Breast epithelium (tissue), 4 donors: Measurements from ENCODE around the gene MRTFA. TPM values are rescaled to one million over a fixed set of nuclear protein-coding genes. Genes with fewer than 3 reads are reported as not detected.

Source experiments
- DNase-seq, 2 donors: peaks; one replicate each; pipeline ENCODE4 v3.0.0-alpha.2; 2019; ENCODE audit warnings: low spot score in 2 of 2
- H3K27ac ChIP-seq, 2 donors: fragments of 200-600 bp; sonication (generic) in 1 of 2; one replicate each; pipeline ENCODE4 v1.5.1; 2016 to 2019; ENCODE audit warnings: mild to moderate bottlenecking in 1 of 2
- H3K27me3 ChIP-seq, 2 donors: fragments of 200-600 bp; sonication (generic) in 1 of 2; one replicate each; pipeline versions ENCODE4 v1.5.1 to v1.6.0; 2017 to 2019; ENCODE audit warnings: control low read depth in 1 of 2, mild to moderate bottlenecking in 1 of 2
- H3K36me3 ChIP-seq: fragments of 200-600 bp; one replicate; pipeline ENCODE4 v1.5.1; 2019
- H3K4me1 ChIP-seq, 2 donors: fragments of 200-600 bp; sonication (generic); one replicate each; pipeline ENCODE4 v1.5.1; 2016 to 2019; ENCODE audit warnings: control low read depth in 1 of 2
- H3K4me3 ChIP-seq, 3 donors: fragments of 200-600 bp; sonication (generic); 1 replicate in 2 of 3; 2 replicates in 1 of 3; pipeline ENCODE4 v1.5.1; 2016 to 2019; ENCODE audit warnings: mild to moderate bottlenecking in 3 of 3, moderate library complexity in 2 of 3
- H3K9me3 ChIP-seq, 2 donors: fragments of 200-600 bp; sonication (generic) in 1 of 2; one replicate each; pipeline ENCODE4 v1.5.1; 2016 to 2019; ENCODE audit warnings: control low read depth in 1 of 2
- CTCF ChIP-seq, 3 donors: fragments of 450-650 bp; IDR thresholded peaks; one replicate each; pipeline ENCODE4 v1.5.1; 2016 to 2017; ENCODE audit warnings: antibody characterized with exemption in 3 of 3, mild to moderate bottlenecking in 3 of 3, moderate library complexity in 3 of 3
- POLR2A ChIP-seq: fragments of 450-650 bp; IDR thresholded peaks from one replicate; pipeline ENCODE4 v1.6.1; 2016; ENCODE audit warnings: antibody characterized with exemption, mild to moderate bottlenecking, moderate library complexity
- POLR2AphosphoS5 ChIP-seq, 3 donors: sonication (generic); formaldehyde crosslinking; IDR thresholded peaks; one replicate each; pipeline ENCODE4 v1.6.1; 2017; ENCODE audit warnings: antibody characterized with exemption in 3 of 3
- intact Hi-C: fragments of 100-400 bp; cut with DNase I; formaldehyde crosslinking; loops from one replicate; pipeline ENCODE4 v1.15.1; 2023; ENCODE audit warnings: low total_unique reads
- total RNA-seq, 3 donors: library from RNA; depleted of rRNA; stranded (reverse); fragments of >200 nt; gene quantifications; one replicate each; pipeline ENCODE4 v1.1.0, GENCODE V29; 2016

The MRTFA gene
- total RNA-seq, 3 donors from 2014 or later: 47.0 to 69.2 (median 65.7) TPM

GRCh38 chr22:40368016-40368415 lies 268.5 kb downstream of the MRTFA start:
- H3K9me3 ChIP-seq: no peaks in the 10 kb centered on the region
- intact Hi-C loops: no loop called here
- TF ChIP-seq POLR2A: no peak
- TF ChIP-seq CTCF (IDR thresholded peaks at IDR 0.05): no peak
- TF ChIP-seq POLR2AphosphoS5 (IDR thresholded peaks at IDR 0.05): no peak
- no peak overlapping the region for H3K4me3 ChIP-seq
- no peaks in the 10 kb centered on the region for H3K27me3 ChIP-seq
- DNase-seq: no peak
- peak overlapping the region in 1 of 2 donors; percentile 55 for H3K27ac ChIP-seq
- H3K4me1 ChIP-seq: no peaks in the 10 kb centered on the region
- no peaks in the 10 kb centered on the region for H3K36me3 ChIP-seq

GRCh38 chr22:40367342-40367741 lies 269.2 kb downstream of the MRTFA start:
- Histone ChIP-seq H3K9me3 (no peaks in the 10 kb centered on the region), H3K36me3 (no peaks in the 10 kb centered on the region), H3K27ac (peak overlapping the region in 1 of 2 donors; percentile 55), H3K27me3 (no peaks in the 10 kb centered on the region), H3K4me3 (no peak overlapping the region), H3K4me1 (no peaks in the 10 kb centered on the region)
- DNase-seq: peak in 1 of 2 donors; percentile 46
- intact Hi-C loops: no loop called here
- no peak for TF ChIP-seq POLR2AphosphoS5 (IDR thresholded peaks at IDR 0.05)
- no peak for TF ChIP-seq POLR2A
- TF ChIP-seq CTCF (IDR thresholded peaks at IDR 0.05): no peak

GRCh38 chr22:40366068-40366467 lies 270.5 kb downstream of the MRTFA start:
- TF ChIP-seq POLR2AphosphoS5 (IDR thresholded peaks at IDR 0.05) (no peak), POLR2A (no peak), CTCF (IDR thresholded peaks at IDR 0.05) (no peak)
- no peak overlapping the region for H3K4me3 ChIP-seq
- no peaks in the 10 kb centered on the region for H3K4me1 ChIP-seq
- DNase-seq: no peak
- H3K27me3 ChIP-seq: no peaks in the 10 kb centered on the region
- peaks cover 5% of the 10 kb centered on the region for H3K36me3 ChIP-seq
- no peaks in the 10 kb centered on the region for H3K9me3 ChIP-seq
- no peak overlapping the region for H3K27ac ChIP-seq
- intact Hi-C loops: no loop called here

- Histone ChIP-seq H3K4me3 (no peak overlapping the region), H3K27ac (no peak overlapping the region), H3K9me3 (no peaks in the 10 kb centered on the region), H3K36me3 (peaks cover 13% of the 10 kb centered on the region), H3K27me3 (no peaks in the 10 kb centered on the region), H3K4me1 (no peaks in the 10 kb centered on the region)
- intact Hi-C loops: no loop called here
- TF ChIP-seq POLR2A (no peak), POLR2AphosphoS5 (IDR thresholded peaks at IDR 0.05) (no peak), CTCF (IDR thresholded peaks at IDR 0.05) (no peak)
- no peak for DNase-seq
Observed at GRCh38 chr22:40364431-40364830, 272.1 kb downstream of the MRTFA start.

GRCh38 chr22:40363059-40363458 lies 273.5 kb downstream of the MRTFA start:
- no peak for DNase-seq
- Histone ChIP-seq H3K36me3 (peaks cover 13% of the 10 kb centered on the region), H3K4me1 (no peaks in the 10 kb centered on the region), H3K27ac (no peak overlapping the region), H3K27me3 (no peaks in the 10 kb centered on the region), H3K9me3 (no peaks in the 10 kb centered on the region), H3K4me3 (no peak overlapping the region)
- TF ChIP-seq CTCF (IDR thresholded peaks at IDR 0.05) (no peak), POLR2AphosphoS5 (IDR thresholded peaks at IDR 0.05) (no peak), POLR2A (no peak)
- intact Hi-C loops: no loop called here
